GM18511 (cell line): ENCODE data around the gene ZFP82.

Source experiments
- ATAC-seq: cut with Tn5 transposase; IDR thresholded peaks from one replicate; pipeline ENCODE4 v1.9.1; 2021; ENCODE audit warnings: mild to moderate bottlenecking, moderate library complexity; ENCODE audit not compliant: unreplicated experiment

ZFP82 gene

DNA sequence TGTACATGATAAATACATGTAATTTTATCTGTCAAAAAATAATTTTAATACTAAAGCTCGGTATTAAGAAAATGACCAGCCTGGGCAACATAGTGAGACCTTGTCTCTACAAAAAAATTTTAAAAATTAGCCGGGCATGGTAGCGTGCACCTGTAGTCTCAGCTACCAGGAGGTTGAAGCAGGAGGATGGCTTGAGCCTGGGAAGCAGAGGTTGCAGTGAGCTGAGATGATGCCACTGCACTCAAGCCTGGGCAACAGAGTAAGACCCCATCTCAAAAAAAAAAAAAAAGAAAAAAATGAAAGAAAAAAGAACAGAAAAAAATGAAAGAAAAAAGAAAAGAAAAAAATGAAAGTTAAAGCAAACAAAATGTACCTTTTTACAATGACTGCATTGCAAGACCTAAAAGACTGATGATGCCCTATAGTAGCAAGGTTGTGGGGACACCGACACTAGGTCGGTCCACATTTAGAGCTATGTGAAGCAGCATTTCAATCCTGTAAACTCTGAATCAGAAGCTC is 44.7 kb downstream of the ZFP82 start:
- ATAC-seq, result no peak

DNA sequence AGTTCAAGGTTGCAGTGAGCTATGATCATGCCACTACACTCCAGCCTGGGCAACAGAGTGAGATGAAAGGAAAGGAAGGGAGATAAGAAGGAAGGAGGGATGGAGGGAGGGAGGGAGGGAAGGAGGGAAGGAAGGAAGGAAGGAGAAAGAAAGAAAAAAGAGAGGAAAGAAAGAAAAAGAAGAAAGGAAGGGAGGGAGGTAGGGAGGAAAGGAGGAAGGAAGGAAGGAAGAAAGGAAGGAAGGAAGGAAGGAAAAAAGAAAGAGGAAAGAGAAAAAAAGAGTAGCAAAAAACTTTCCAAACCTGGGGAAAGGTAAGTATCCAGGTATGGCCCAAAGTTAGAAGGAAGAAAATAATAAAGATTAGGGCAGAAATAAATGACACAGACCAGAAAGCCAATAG is 46.6 kb downstream of the ZFP82 start:
- no peak for ATAC-seq

DNA sequence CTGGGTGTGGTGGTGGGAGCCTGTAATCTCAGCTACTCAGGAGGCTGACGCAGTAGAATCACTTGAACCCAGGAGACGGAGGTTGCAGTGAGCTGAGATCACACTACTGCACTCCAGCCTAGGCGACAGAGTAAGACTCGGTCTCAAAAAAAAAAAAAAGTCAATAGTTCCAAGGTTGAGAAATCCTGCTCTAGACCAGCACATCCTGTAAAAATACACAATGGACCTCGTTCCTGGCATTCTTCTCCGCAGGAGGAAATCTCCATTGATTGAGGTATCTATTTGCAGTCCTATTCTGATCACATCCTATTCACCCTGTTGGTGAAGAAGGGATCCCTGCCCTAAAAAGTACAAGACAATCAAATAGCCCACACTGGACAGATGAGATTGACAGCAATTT is 54.6 kb downstream of the ZFP82 start:
- ATAC-seq, result no peak
